Amniotic epithelial cell (primary cell): ENCODE measurements around the gene CTDP1.
A peak's percentile ranks its signal among the peaks of the same experiment; 100 is the strongest.

Source experiments
- DNase-seq: peaks from one replicate; pipeline ENCODE4 v3.0.0-alpha.2; 2010; ENCODE audit warnings: low read depth

CTDP1 gene

GRCh38 chr18:79766308-79766707 lies 86.7 kb downstream of the CTDP1 start:
- no peak for DNase-seq

- peak; percentile 6 for DNase-seq
Measured at GRCh38 chr18:79768745-79769144, 89.1 kb downstream of the CTDP1 start.

- DNase-seq = no peak
Measured at GRCh38 chr18:79769698-79770500, 90.3 kb downstream of the CTDP1 start.

GRCh38 chr18:79770501-79770815 lies 90.9 kb downstream of the CTDP1 start:
- no peak for DNase-seq

GRCh38 chr18:79770826-79771225 lies 91.2 kb downstream of the CTDP1 start:
- DNase-seq = no peak

GRCh38 chr18:79771446-79772107 lies 92.0 kb downstream of the CTDP1 start:
- DNase-seq = no peak

- no peak for DNase-seq
Measured at GRCh38 chr18:79772108-79772864, 92.7 kb downstream of the CTDP1 start.

GRCh38 chr18:79772865-79773696 lies 93.5 kb downstream of the CTDP1 start:
- DNase-seq = no peak

GRCh38 chr18:79774111-79774510 lies 94.5 kb downstream of the CTDP1 start:
- no peak for DNase-seq

GRCh38 chr18:79775441-79776221 lies 96.0 kb downstream of the CTDP1 start:
- no peak for DNase-seq

GRCh38 chr18:79776674-79777073 lies 97.1 kb downstream of the CTDP1 start:
- no peak for DNase-seq

- DNase-seq = no peak
Measured at GRCh38 chr18:79778291-79778791, 98.7 kb downstream of the CTDP1 start.

GRCh38 chr18:79779021-79779699 lies 99.6 kb downstream of the CTDP1 start:
- DNase-seq = no peak

GRCh38 chr18:79779700-79780190 lies 100.1 kb downstream of the CTDP1 start:
- DNase-seq = no peak

- no peak for DNase-seq
Measured at GRCh38 chr18:79780547-79780946, 100.9 kb downstream of the CTDP1 start.

- no peak for DNase-seq
Measured at GRCh38 chr18:79781331-79781941, 101.8 kb downstream of the CTDP1 start.

GRCh38 chr18:79782566-79783308 lies 103.1 kb downstream of the CTDP1 start:
- DNase-seq = no peak

- no peak for DNase-seq
Measured at GRCh38 chr18:79784071-79784913, 104.7 kb downstream of the CTDP1 start.
